ENCODE results near the gene PANK1.

Gene PANK1

GRCh38 chr10:89613582-89613981 lies 31.5 kb downstream of the PANK1 start:
- Histone ChIP-seq H3K9ac (ENCODE audit: low read depth, low read length) (no peak overlapping the region), H3K9me3 (replicated peaks; ENCODE audit: low read length) (no peaks in the 10 kb centered on the region), H3K27me3 (ENCODE audit: control insufficient read depth, insufficient read depth, low read length) (no peaks in the 10 kb centered on the region), H3K4me1 (ENCODE audit: control insufficient read depth, insufficient read depth, low read length) (peaks cover 5% of the 10 kb centered on the region), H3K4me2 (ENCODE audit: low read length) (no peak overlapping the region), H3K36me3 (ENCODE audit: insufficient read depth, low read length) (peaks cover 16% of the 10 kb centered on the region), H3K4me3 (ENCODE audit: low read length) (no peak overlapping the region)

GRCh38 chr10:89611282-89611681 lies 33.8 kb downstream of the PANK1 start:
- Histone ChIP-seq H3K4me1 (ENCODE audit: control insufficient read depth, insufficient read depth, low read length) (peaks cover 5% of the 10 kb centered on the region), H3K4me3 (ENCODE audit: low read length) (no peak overlapping the region), H3K9ac (ENCODE audit: low read depth, low read length) (no peak overlapping the region), H3K4me2 (ENCODE audit: low read length) (no peak overlapping the region), H3K36me3 (ENCODE audit: insufficient read depth, low read length) (peaks cover 16% of the 10 kb centered on the region), H3K27me3 (ENCODE audit: control insufficient read depth, insufficient read depth, low read length) (no peaks in the 10 kb centered on the region), H3K9me3 (replicated peaks; ENCODE audit: low read length) (no peaks in the 10 kb centered on the region)

- H3K4me2 ChIP-seq (ENCODE audit: low read length), result no peak overlapping the region
- H3K36me3 ChIP-seq (ENCODE audit: insufficient read depth, low read length), result peaks cover 16% of the 10 kb centered on the region
- no peak overlapping the region for H3K9ac ChIP-seq (ENCODE audit: low read depth, low read length)
- no peaks in the 10 kb centered on the region for H3K9me3 ChIP-seq (replicated peaks; ENCODE audit: low read length)
- no peaks in the 10 kb centered on the region for H3K4me1 ChIP-seq (ENCODE audit: control insufficient read depth, insufficient read depth, low read length)
- no peaks in the 10 kb centered on the region for H3K27me3 ChIP-seq (ENCODE audit: control insufficient read depth, insufficient read depth, low read length)
- H3K4me3 ChIP-seq (ENCODE audit: low read length), result no peak overlapping the region
Measured at GRCh38 chr10:89609833-89610346, 35.2 kb downstream of the PANK1 start.

- Histone ChIP-seq H3K27me3 (ENCODE audit: control insufficient read depth, insufficient read depth, low read length) (no peaks in the 10 kb centered on the region), H3K9ac (ENCODE audit: low read depth, low read length) (no peak overlapping the region), H3K9me3 (replicated peaks; ENCODE audit: low read length) (no peaks in the 10 kb centered on the region), H3K4me1 (ENCODE audit: control insufficient read depth, insufficient read depth, low read length) (no peaks in the 10 kb centered on the region), H3K36me3 (ENCODE audit: insufficient read depth, low read length) (no peaks in the 10 kb centered on the region), H3K4me3 (ENCODE audit: low read length) (no peak overlapping the region), H3K4me2 (ENCODE audit: low read length) (no peak overlapping the region)
Measured at GRCh38 chr10:89604200-89604599, 40.8 kb downstream of the PANK1 start.

GRCh38 chr10:89602919-89603318 lies 42.1 kb downstream of the PANK1 start:
- peaks cover 6% of the 10 kb centered on the region for H3K36me3 ChIP-seq (ENCODE audit: insufficient read depth, low read length)
- H3K4me3 ChIP-seq (ENCODE audit: low read length), result no peak overlapping the region
- H3K27me3 ChIP-seq (ENCODE audit: control insufficient read depth, insufficient read depth, low read length), result no peaks in the 10 kb centered on the region
- no peak overlapping the region for H3K9ac ChIP-seq (ENCODE audit: low read depth, low read length)
- H3K4me1 ChIP-seq (ENCODE audit: control insufficient read depth, insufficient read depth, low read length), result no peaks in the 10 kb centered on the region
- no peaks in the 10 kb centered on the region for H3K9me3 ChIP-seq (replicated peaks; ENCODE audit: low read length)
- H3K4me2 ChIP-seq (ENCODE audit: low read length), result no peak overlapping the region

GRCh38 chr10:89601728-89602361 lies 43.2 kb downstream of the PANK1 start:
- Histone ChIP-seq H3K36me3 (ENCODE audit: insufficient read depth, low read length) (peaks cover 6% of the 10 kb centered on the region), H3K27me3 (ENCODE audit: control insufficient read depth, insufficient read depth, low read length) (no peaks in the 10 kb centered on the region), H3K4me1 (ENCODE audit: control insufficient read depth, insufficient read depth, low read length) (no peaks in the 10 kb centered on the region), H3K4me2 (ENCODE audit: low read length) (no peak overlapping the region), H3K9me3 (replicated peaks; ENCODE audit: low read length) (no peaks in the 10 kb centered on the region), H3K9ac (ENCODE audit: low read depth, low read length) (no peak overlapping the region), H3K4me3 (ENCODE audit: low read length) (no peak overlapping the region)

GRCh38 chr10:89600041-89600440 lies 45.0 kb downstream of the PANK1 start:
- no peaks in the 10 kb centered on the region for H3K27me3 ChIP-seq (ENCODE audit: control insufficient read depth, insufficient read depth, low read length)
- no peak overlapping the region for H3K4me2 ChIP-seq (ENCODE audit: low read length)
- no peak overlapping the region for H3K4me3 ChIP-seq (ENCODE audit: low read length)
- no peaks in the 10 kb centered on the region for H3K9me3 ChIP-seq (replicated peaks; ENCODE audit: low read length)
- no peaks in the 10 kb centered on the region for H3K4me1 ChIP-seq (ENCODE audit: control insufficient read depth, insufficient read depth, low read length)
- no peak overlapping the region for H3K9ac ChIP-seq (ENCODE audit: low read depth, low read length)
- peaks cover 6% of the 10 kb centered on the region for H3K36me3 ChIP-seq (ENCODE audit: insufficient read depth, low read length)

- H3K4me1 ChIP-seq (ENCODE audit: control insufficient read depth, insufficient read depth, low read length), result peaks cover 27% of the 10 kb centered on the region
- no peaks in the 10 kb centered on the region for H3K27me3 ChIP-seq (ENCODE audit: control insufficient read depth, insufficient read depth, low read length)
- no peak overlapping the region for H3K4me3 ChIP-seq (ENCODE audit: low read length)
- no peak overlapping the region for H3K4me2 ChIP-seq (ENCODE audit: low read length)
- H3K36me3 ChIP-seq (ENCODE audit: insufficient read depth, low read length), result no peaks in the 10 kb centered on the region
- H3K9me3 ChIP-seq (replicated peaks; ENCODE audit: low read length), result no peaks in the 10 kb centered on the region
- H3K9ac ChIP-seq (ENCODE audit: low read depth, low read length), result no peak overlapping the region
Measured at GRCh38 chr10:89593043-89593442, 52.0 kb downstream of the PANK1 start.

- peaks cover 27% of the 10 kb centered on the region for H3K4me1 ChIP-seq (ENCODE audit: control insufficient read depth, insufficient read depth, low read length)
- no peak overlapping the region for H3K9ac ChIP-seq (ENCODE audit: low read depth, low read length)
- H3K4me3 ChIP-seq (ENCODE audit: low read length), result no peak overlapping the region
- no peaks in the 10 kb centered on the region for H3K27me3 ChIP-seq (ENCODE audit: control insufficient read depth, insufficient read depth, low read length)
- H3K4me2 ChIP-seq (ENCODE audit: low read length), result no peak overlapping the region
- no peaks in the 10 kb centered on the region for H3K9me3 ChIP-seq (replicated peaks; ENCODE audit: low read length)
- no peaks in the 10 kb centered on the region for H3K36me3 ChIP-seq (ENCODE audit: insufficient read depth, low read length)
Measured at GRCh38 chr10:89592539-89592938, 52.5 kb downstream of the PANK1 start.

GRCh38 chr10:89591796-89592271 lies 53.2 kb downstream of the PANK1 start:
- Histone ChIP-seq H3K9ac (ENCODE audit: low read depth, low read length) (no peak overlapping the region), H3K4me1 (ENCODE audit: control insufficient read depth, insufficient read depth, low read length) (peaks cover 27% of the 10 kb centered on the region), H3K9me3 (replicated peaks; ENCODE audit: low read length) (no peaks in the 10 kb centered on the region), H3K27me3 (ENCODE audit: control insufficient read depth, insufficient read depth, low read length) (no peaks in the 10 kb centered on the region), H3K36me3 (ENCODE audit: insufficient read depth, low read length) (no peaks in the 10 kb centered on the region), H3K4me3 (ENCODE audit: low read length) (no peak overlapping the region), H3K4me2 (ENCODE audit: low read length) (no peak overlapping the region)

- no peaks in the 10 kb centered on the region for H3K36me3 ChIP-seq (ENCODE audit: insufficient read depth, low read length)
- no peaks in the 10 kb centered on the region for H3K9me3 ChIP-seq (replicated peaks; ENCODE audit: low read length)
- peaks cover 27% of the 10 kb centered on the region for H3K4me1 ChIP-seq (ENCODE audit: control insufficient read depth, insufficient read depth, low read length)
- H3K4me3 ChIP-seq (ENCODE audit: low read length), result no peak overlapping the region
- peak overlapping the region; percentile 1 for H3K4me2 ChIP-seq (ENCODE audit: low read length)
- H3K9ac ChIP-seq (ENCODE audit: low read depth, low read length), result no peak overlapping the region
- H3K27me3 ChIP-seq (ENCODE audit: control insufficient read depth, insufficient read depth, low read length), result no peaks in the 10 kb centered on the region
Measured at GRCh38 chr10:89591111-89591795, 53.8 kb downstream of the PANK1 start.

GRCh38 chr10:89590326-89590725 lies 54.7 kb downstream of the PANK1 start:
- H3K36me3 ChIP-seq (ENCODE audit: insufficient read depth, low read length), result peaks cover 2% of the 10 kb centered on the region
- H3K4me2 ChIP-seq (ENCODE audit: low read length), result no peak overlapping the region
- peaks cover 27% of the 10 kb centered on the region for H3K4me1 ChIP-seq (ENCODE audit: control insufficient read depth, insufficient read depth, low read length)
- H3K4me3 ChIP-seq (ENCODE audit: low read length), result no peak overlapping the region
- no peaks in the 10 kb centered on the region for H3K27me3 ChIP-seq (ENCODE audit: control insufficient read depth, insufficient read depth, low read length)
- no peak overlapping the region for H3K9ac ChIP-seq (ENCODE audit: low read depth, low read length)
- no peaks in the 10 kb centered on the region for H3K9me3 ChIP-seq (replicated peaks; ENCODE audit: low read length)

Measured in skeletal muscle satellite cell (primary cell).